COLO668 (cell line): ENCODE results near the gene CEACAM8.
"Not testable (repeated sequence)": the region's sequence is repeated elsewhere in the genome, so short reads cannot be mapped to it uniquely, and the experiment has no call there.

Experiments used
- DNase-seq: peaks from one replicate; lab custom pipeline; 2025; ENCODE audit not compliant: unreplicated experiment; lab: John Stamatoyannopoulos, UW

Gene CEACAM8

GRCh38 chr19:42594617-42595489, at the start of gene CEACAM8:
Gene CEACAM8 (minus strand): TSS chr19:42594924. CDS start chr19:42594828, 96 bp downstream.
- DNase-seq: no peak

DNA sequence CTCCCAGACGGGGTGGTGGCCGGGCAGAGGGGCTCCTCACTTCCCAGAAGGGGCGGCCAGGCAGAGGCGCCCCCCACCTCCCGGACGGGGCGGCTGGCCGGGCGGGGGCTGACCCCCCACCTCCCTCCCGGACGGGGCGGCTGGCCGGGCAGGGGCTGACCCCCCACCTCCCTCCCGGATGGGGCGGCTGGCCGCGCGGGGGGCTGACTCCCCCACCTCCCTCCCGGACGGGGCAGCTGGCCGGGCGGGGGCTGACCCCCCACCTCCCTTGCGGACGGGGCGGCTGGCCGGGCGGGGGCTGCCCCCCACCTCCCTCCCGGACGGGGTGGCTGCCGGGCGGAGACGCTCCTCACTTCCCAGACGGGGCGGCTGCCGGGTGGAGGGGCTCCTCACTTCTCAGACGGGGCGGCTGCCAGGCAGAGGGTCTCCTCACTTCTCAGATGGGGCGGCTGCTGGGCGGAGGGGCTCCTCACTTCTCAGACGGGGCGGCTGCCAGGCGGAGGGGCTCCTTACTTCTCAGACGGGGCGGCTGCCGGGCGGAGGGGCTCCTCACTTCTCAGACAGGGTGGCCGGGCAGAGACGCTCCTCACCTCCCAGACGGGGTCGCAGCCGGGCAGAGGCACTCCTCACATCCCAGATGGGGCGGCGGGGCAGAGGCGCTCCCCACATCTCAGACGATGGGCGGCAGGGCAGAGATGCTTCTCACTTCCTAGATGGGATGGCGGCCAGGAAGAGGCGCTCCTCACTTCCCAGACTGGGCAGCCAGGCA, 44.8 kb upstream of the CEACAM8 start:
- DNase-seq: not testable (repeated sequence)

- DNase-seq: no peak
These were observed 40.5 kb upstream of the CEACAM8 start for GRCh38 chr19:42635233-42635539.

DNA sequence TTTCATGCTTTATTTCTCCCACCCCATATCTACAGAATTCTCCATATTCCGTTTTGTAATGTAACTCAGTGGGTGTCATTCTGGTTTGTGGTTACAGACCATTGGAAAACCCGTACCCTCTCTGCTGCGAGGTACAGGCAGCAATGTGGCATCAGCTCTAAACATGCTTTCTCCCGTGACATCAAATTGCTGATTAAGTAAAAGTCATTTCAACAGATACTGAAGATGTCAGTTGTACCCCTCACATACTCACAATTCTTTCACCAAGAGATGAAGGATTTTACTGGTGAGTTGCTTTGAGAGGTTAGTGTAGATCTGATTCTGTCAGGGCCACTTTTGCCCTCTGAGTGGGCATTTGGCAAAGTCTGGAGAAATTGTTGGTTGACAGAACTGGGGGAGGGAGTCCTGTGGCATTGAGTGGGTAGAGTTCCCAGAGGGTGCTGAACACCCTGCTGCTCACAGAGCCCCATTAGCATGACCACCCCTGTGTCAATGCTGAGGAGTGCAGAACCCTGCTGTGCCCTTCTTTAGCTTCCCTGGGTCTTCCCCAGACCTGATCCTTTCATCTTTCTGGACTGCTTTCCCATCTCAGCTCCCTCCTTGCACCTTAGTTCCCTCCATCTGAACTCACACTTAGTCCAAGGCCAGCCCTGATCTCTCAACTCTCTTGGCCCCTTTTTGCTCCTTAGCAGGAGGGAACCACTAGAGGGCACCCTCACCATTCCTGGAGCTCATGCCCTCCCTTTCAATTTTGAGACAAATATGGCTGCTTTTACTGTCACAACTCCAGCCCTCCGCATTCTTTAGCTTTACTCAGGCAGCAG, 39.9 kb upstream of the CEACAM8 start:
- peak; percentile 18 for DNase-seq

GRCh38 chr19:42629191-42629590, 34.5 kb upstream of the CEACAM8 start:
- no peak for DNase-seq

GRCh38 chr19:42628411-42629140, 33.9 kb upstream of the CEACAM8 start:
- DNase-seq: no peak

DNA sequence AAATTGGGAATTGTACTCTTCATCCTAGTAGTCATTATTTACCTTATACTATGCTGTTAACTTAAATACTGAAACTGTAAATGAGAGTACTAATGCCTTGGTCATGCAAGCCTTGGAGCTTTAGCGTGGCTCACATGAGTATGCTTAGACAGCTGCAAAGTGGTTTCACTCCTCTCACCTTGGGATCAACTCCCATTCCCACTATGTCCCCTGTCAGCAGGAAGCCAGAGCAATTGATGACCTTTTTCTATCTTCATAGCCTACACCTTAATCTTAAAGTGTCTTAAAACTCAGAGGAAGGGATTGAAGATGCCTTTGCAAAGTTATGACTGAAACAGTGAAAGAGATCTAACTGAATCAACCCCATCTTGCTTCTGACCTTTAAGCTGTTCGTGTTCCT, 33.2 kb upstream of the CEACAM8 start:
- DNase-seq: no peak

DNA sequence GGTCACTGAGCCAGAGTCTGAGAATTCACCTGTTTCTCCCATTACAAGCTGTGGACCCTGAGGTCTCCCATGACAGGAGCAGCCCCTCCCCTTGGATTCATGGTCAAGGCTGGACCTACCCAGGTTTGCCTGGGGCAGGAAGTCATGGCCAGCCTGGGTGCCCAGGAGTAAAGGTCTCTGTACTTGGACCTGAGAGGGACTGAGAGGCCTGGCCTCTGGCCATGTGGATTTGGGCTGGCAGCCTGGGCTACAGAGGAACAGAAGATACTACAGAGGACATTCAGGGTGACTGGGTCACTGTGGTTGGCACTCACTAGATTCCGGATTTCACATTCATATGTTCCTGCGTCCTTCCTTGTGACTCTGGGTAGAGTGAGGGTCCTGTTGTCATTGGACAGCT, 31.5 kb upstream of the CEACAM8 start:
- DNase-seq: no peak

GRCh38 chr19:42619271-42619670, 24.5 kb upstream of the CEACAM8 start:
- DNase-seq: no peak

GRCh38 chr19:42613666-42614065, 18.9 kb upstream of the CEACAM8 start:
- no peak for DNase-seq

- not testable (repeated sequence) for DNase-seq
These were observed 15.7 kb upstream of the CEACAM8 start for GRCh38 chr19:42610401-42610915.

DNA sequence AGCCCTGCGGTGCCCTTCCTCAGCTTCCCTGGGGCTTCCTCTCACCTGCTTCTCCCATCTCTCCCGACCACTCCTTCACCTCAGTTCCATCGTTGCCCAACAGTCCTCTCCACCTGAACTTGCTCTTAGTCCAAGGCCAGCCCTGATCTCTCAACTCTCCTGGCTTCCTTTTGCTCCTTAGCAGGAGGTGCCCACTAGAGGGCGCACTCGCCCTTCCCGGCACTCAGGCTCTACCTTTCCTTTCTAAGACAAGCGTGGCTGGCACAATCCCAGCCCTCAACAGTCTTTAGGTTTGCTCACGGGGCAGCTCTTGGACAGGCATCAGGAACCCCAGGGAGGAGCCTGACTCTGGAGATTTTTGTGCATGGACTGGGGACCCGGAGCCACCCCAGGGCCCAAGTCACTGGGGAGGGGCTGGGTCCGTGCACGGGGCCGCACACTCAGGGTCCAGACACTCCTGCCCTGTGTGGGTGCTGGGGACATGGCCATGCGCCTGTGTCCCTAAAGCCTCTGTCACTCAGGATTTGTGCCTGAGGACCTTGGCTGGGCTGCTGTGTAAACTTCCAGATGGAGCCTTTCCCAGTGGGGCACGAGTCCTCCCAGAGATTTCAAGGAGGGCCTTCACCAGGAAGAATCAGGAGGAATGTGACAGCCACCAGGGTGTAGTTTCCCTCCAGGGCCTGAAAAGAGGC, 12.1 kb upstream of the CEACAM8 start:
- DNase-seq: peak; percentile 38

DNA sequence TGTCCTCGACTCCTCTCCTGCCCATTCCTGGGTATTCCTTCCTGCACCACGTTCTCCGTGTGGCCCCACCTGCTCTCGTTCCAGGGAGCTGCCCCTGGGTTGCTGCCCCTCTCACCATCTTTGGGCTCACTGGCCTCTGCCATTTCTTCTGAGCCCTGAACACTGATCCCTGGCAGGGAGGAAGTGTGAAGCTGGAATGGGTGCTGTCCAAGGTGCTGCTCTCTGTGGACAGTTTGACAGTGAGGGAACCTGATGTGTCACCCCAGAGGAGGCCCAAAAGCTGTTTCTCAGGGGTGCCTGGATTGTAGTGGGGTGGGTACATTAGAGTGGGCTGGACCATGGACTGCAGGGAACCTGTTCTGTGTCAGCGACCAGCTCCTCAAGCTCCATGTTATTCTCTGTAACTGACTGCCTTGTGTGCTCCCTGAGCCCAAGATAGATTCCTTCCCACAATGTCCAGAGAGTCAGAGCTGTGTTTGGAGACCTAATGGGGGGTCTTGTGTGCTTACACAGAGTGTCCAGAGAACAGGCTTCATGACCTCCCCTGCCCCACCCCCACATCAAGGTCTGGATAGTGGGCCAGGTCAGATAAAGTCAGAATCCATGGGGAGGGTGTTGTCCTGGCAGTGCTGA, 7.2 kb upstream of the CEACAM8 start:
- DNase-seq: no peak

DNA sequence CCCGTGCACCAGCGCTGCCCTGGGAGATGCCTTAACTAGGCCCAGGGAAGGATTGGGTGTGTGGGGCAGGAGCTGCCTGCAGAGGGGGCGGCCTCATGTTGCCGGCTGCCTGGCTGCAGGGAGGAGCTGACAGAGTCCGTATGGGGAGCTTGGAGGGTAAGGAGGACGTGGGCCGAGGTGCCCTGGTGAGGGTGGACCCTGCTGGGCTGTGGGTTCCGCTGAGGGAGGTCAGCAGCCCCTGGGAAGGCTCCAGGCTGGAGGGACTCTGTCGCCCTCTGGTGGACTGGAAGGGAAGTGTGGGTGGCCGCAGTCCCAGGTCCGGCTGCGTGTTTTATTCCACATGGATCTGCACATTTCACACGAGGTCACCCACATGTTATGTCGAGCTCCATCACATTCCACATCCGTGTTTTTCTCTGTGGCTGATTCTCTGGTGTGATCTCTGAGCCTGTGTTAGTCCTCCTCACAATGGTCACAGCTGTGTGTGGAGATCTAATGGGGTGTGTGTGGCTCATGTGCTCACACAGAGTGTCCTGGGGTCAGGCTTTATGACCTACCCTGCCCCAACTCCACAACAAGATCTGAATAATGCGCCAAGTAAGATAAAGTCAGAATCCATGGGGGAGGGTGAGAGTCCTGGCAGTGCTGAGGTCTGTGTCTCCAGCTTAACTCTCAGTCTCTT, 1.8 kb upstream of the CEACAM8 start:
- peak; percentile 10 for DNase-seq

- no peak for DNase-seq
These were observed 937 bp upstream of the CEACAM8 start for GRCh38 chr19:42595550-42596172.

- no peak for DNase-seq
These were observed 4.9 kb downstream of the CEACAM8 start for GRCh38 chr19:42589792-42590191.

- DNase-seq: no peak
These were observed 10.3 kb downstream of the CEACAM8 start for GRCh38 chr19:42584466-42584865.

GRCh38 chr19:42577016-42577415, 17.7 kb downstream of the CEACAM8 start:
- no peak for DNase-seq
